A549 (cell line): ENCODE data around the gene FCN1. TPM values are rescaled to one million over a fixed set of nuclear protein-coding genes. Genes with fewer than 3 reads are reported as not detected.

Experiments
- ATAC-seq, 2 experiments: fragments of 200-7000 bp in 1 of 2; fragments of >200 bp in 1 of 2; cut with Nextera tagmentation in 1 of 2; cut with Tn5 transposase in 1 of 2; 3 replicates each; pipeline versions ENCODE4 v1.8.0 to v1.9.1; 2018 to 2020; ENCODE audit warnings: mild to moderate bottlenecking in 1 of 2, moderate library complexity in 1 of 2
- CTCF ChIA-PET: fragments of 300-600 bp; sonication (Branson Sonifier 250); formaldehyde crosslinking; extraction: SDS; loops from one replicate; lab custom pipeline; 2021; ENCODE audit warnings: antibody characterized with exemption, inconsistent platforms; lab: Yijun Ruan, JAX
- POLR2A ChIA-PET: fragments of 350-600 bp; formaldehyde crosslinking; extraction: SDS; loops from one replicate; lab custom pipeline; 2021; ENCODE audit warnings: antibody characterized with exemption, inconsistent platforms; lab: Yijun Ruan, JAX
- DNase-seq, 2 experiments: peaks; one replicate each; pipeline versions ENCODE4 v3.0.0 to v3.0.0-alpha.2; 2011 to 2016; ENCODE audit warnings: low read depth in 1 of 2, low spot score in 1 of 2
- FAIRE-seq: peaks from 2 replicates; lab custom pipeline; 2011; peaks lifted over from hg19 to GRCh38; lab: Jason Lieb, UNC
- H3K27ac ChIP-seq, 2 experiments: fragments of >200 bp; sonication (Bioruptor Twin); formaldehyde crosslinking; 3 replicates each; pipeline ENCODE4 v1.5.1; 2016 to 2017
- H3K4me1 ChIP-seq: fragments of >200 bp; sonication (Bioruptor Twin); formaldehyde crosslinking; 3 replicates; pipeline ENCODE4 v1.6.1; 2016
- H3K4me2 ChIP-seq: fragments of >200 bp; sonication (Bioruptor Twin); formaldehyde crosslinking; 3 replicates; pipeline ENCODE4 v1.6.1; 2016
- H3K4me3 ChIP-seq: fragments of >200 bp; sonication (Bioruptor Twin); formaldehyde crosslinking; 3 replicates; pipeline ENCODE4 v1.5.1; 2016
- H3K9me3 ChIP-seq: fragments of >200 bp; sonication (Bioruptor Twin); formaldehyde crosslinking; 3 replicates; pipeline ENCODE4 v1.6.1; 2016
- ATOH8 ChIP-seq: fragments of 250-450 bp; sonication (Bioruptor Pico); IDR thresholded peaks from 2 replicates; pipeline ENCODE4 v1.5.0; 2020; ENCODE audit warnings: low read depth, mild to moderate bottlenecking, moderate library complexity
- BHLHE40 ChIP-seq: IDR thresholded peaks from 2 replicates; pipeline ENCODE4 v1.6.1; 2012; ENCODE audit warnings: low read depth, low read length, inconsistent platforms
- E2F6 ChIP-seq: IDR thresholded peaks from 2 replicates; pipeline ENCODE4 v1.6.1; 2012; ENCODE audit warnings: low read depth, borderline replicate concordance
- EHF ChIP-seq: fragments of 250-450 bp; sonication (Bioruptor Pico); IDR thresholded peaks from 2 replicates; pipeline ENCODE4 v1.5.0; 2020; ENCODE audit warnings: mild to moderate bottlenecking
- EHMT2 ChIP-seq: fragments of 200-600 bp; sonication (generic); IDR thresholded peaks from 2 replicates; pipeline ENCODE4 v1.6.1; 2016; ENCODE audit warnings: antibody characterized with exemption, low read depth, mild to moderate bottlenecking, moderate library complexity
- EP300 ChIP-seq, 2 experiments: fragments of >200 bp; sonication (Bioruptor Twin); formaldehyde crosslinking; IDR thresholded peaks; 2 replicates in 1 of 2; 3 replicates in 1 of 2; pipeline ENCODE4 v1.6.1; 2016 to 2017
- ESRRA ChIP-seq: fragments of 150-350 bp; IDR thresholded peaks from 2 replicates; pipeline ENCODE4 v1.6.1; 2014; ENCODE audit warnings: mild to moderate bottlenecking, low read length, borderline replicate concordance
- FOSB ChIP-seq: fragments of 250-450 bp; sonication (Bioruptor Pico); IDR thresholded peaks from 2 replicates; pipeline ENCODE4 v1.5.0; 2020; ENCODE audit warnings: mild to moderate bottlenecking, moderate library complexity
- FOSL2 ChIP-seq, 2 experiments: fragments of 450-650 bp in 1 of 2; fragments of >200 bp in 1 of 2; sonication (Bioruptor Twin) in 1 of 2; formaldehyde crosslinking; IDR thresholded peaks; 2 replicates each; pipeline versions ENCODE4 v1.5.0 to v1.6.1; 2016 to 2020; ENCODE audit warnings: mild to moderate bottlenecking in 1 of 2, moderate library complexity in 1 of 2
- HEYL ChIP-seq: fragments of 250-450 bp; sonication (Bioruptor Pico); IDR thresholded peaks from 2 replicates; pipeline ENCODE4 v1.8.0; 2021; ENCODE audit warnings: mild to moderate bottlenecking, moderate library complexity
- HOXB5 ChIP-seq: fragments of 250-450 bp; sonication (Bioruptor Pico); IDR thresholded peaks from 2 replicates; pipeline ENCODE4 v1.5.0; 2020; ENCODE audit warnings: mild to moderate bottlenecking, moderate library complexity
- JUN ChIP-seq, 2 experiments: fragments of >200 bp; sonication (Bioruptor Twin); formaldehyde crosslinking; IDR thresholded peaks; 2 replicates in 1 of 2; 3 replicates in 1 of 2; pipeline ENCODE4 v1.6.1; 2016 to 2017
- JUNB ChIP-seq: fragments of >200 bp; sonication (Bioruptor Twin); formaldehyde crosslinking; IDR thresholded peaks from 2 replicates; pipeline ENCODE4 v1.6.1; 2016
- KDM1A ChIP-seq: fragments of 200-600 bp; sonication (generic); IDR thresholded peaks from 2 replicates; pipeline ENCODE4 v1.6.1; 2016; ENCODE audit warnings: low read depth, mild to moderate bottlenecking
- MAFK ChIP-seq: fragments of 450-650 bp; IDR thresholded peaks from 2 replicates; pipeline ENCODE4 v1.6.1; 2014; ENCODE audit not compliant: partially characterized antibody
- MYC ChIP-seq: IDR thresholded peaks from 2 replicates; pipeline ENCODE4 v1.6.1; 2012; ENCODE audit warnings: mild to moderate bottlenecking, inconsistent platforms, low read length, improper control_type of control experiment, borderline replicate concordance
- NFE2L2 ChIP-seq: fragments of 150-350 bp; conservative IDR thresholded peaks from 2 replicates; pipeline ENCODE4 v1.6.1; 2014; ENCODE audit warnings: low read length
- POLR2AphosphoS2 ChIP-seq: conservative IDR thresholded peaks from 2 replicates; pipeline ENCODE4 v1.6.1; 2012; ENCODE audit warnings: low read length, improper control_type of control experiment, inconsistent platforms
- RNF2 ChIP-seq: fragments of 200-600 bp; sonication (generic); IDR thresholded peaks from 2 replicates; pipeline ENCODE4 v1.6.1; 2016; ENCODE audit warnings: low read depth, mild to moderate bottlenecking, antibody characterized with exemption, moderate library complexity, borderline replicate concordance
- TFCP2L1 ChIP-seq: fragments of 250-450 bp; sonication (Bioruptor Pico); IDR thresholded peaks from 2 replicates; pipeline ENCODE4 v1.5.0; 2021; ENCODE audit warnings: mild to moderate bottlenecking
- USF2 ChIP-seq: fragments of 450-650 bp; IDR thresholded peaks from 2 replicates; pipeline ENCODE4 v1.6.1; 2014; ENCODE audit warnings: antibody characterized with exemption
- ZNF302 ChIP-seq: fragments of 250-450 bp; sonication (Bioruptor Pico); IDR thresholded peaks from 2 replicates; pipeline ENCODE4 v1.9.0; 2021; ENCODE audit warnings: inconsistent platforms, mild to moderate bottlenecking, moderate library complexity
- ZSCAN20 ChIP-seq: fragments of 250-450 bp; sonication (Bioruptor Pico); IDR thresholded peaks from 2 replicates; pipeline ENCODE4 v1.8.0; 2022; ENCODE audit warnings: mild to moderate bottlenecking, moderate library complexity
- WGBS: methylation state at CpG from one replicate; pipeline ENCODE4 v1.1.6; 2017; ENCODE audit errors: missing lambda C conversion rate; 5-methylcytosine and 5-hydroxymethylcytosine counted together
- polyA plus RNA-seq, 4 experiments: library from polyadenylated mRNA; depleted of rRNA in 3 of 4; stranded (reverse); fragments of >200 nt; fragmentation: RNase III in 1 of 4; extraction: RNeasy Plus Mini Kit Qiagen cat#74134 plus additional on column Dnase treatment in 1 of 4; gene quantifications; 2 replicates in 3 of 4; 3 replicates in 1 of 4; pipeline ENCODE4 v1.2.3, GENCODE V29; 2011 to 2017
- TF ChIP-seq, protein P1 (sequence below): fragments of >200 bp; sonication (Bioruptor Twin); formaldehyde crosslinking; IDR thresholded peaks from 3 replicates; pipeline ENCODE4 v1.6.1; 2016
- TF ChIP-seq, protein P2 (sequence below): fragments of >200 bp; sonication (Bioruptor Twin); formaldehyde crosslinking; IDR thresholded peaks from 2 replicates; pipeline ENCODE4 v1.6.1; 2016
- TF ChIP-seq, protein P3 (sequence below): IDR thresholded peaks from 2 replicates; pipeline ENCODE4 v1.6.1; 2012

Gene FCN1
- polyA plus RNA-seq, 2 of the 4 experiments (the other 2 are of a cell fraction) = not detected

DNA sequence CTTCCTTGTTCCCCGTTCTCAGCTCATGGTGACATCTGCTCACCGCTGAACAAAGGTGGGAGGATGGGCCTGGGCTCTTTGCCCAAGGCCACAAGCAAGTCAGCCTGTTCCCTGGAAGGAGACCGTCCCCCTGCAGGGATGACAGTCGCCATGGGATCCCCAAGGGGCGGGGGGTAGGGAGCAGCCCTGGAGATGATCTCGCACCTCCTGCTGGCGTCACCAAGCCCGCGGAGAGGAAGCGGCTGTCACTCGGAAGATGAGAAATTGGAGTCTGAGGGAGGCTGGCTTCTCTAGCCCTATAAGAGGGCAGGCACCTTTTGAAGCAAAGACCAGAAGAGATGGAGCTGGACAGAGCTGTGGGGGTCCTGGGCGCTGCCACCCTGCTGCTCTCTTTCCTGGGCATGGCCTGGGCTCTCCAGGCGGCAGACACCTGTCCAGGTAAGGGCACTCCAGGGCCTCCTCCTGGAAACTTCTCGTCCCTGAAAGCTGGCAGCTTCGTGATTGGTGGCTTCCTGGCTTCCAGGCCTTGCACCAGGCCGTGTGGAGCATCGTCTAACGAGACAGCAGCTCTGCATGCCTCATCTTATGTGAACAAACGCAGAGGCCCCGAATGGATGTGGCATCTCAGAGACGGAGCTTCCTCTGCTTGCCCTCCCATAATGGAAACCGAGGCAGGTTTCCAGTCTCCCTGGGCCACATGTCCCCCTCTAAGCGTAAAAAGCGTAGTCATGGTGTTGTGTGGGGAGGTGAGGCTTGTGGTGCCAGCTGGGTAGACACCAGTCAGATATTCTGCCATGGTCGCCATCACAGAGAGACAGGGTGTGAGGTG lies 37.0 kb downstream of the FCN1 start, which contains the start of gene FCN2:
Gene FCN2 (plus strand): TSS at position 327 of the 829 bp plus-strand sequence. CDS start 12 bp downstream, at position 339.
- no peak for ATAC-seq
- WGBS = 62% methylated on average over 16 of the region's 25 CpGs

DNA sequence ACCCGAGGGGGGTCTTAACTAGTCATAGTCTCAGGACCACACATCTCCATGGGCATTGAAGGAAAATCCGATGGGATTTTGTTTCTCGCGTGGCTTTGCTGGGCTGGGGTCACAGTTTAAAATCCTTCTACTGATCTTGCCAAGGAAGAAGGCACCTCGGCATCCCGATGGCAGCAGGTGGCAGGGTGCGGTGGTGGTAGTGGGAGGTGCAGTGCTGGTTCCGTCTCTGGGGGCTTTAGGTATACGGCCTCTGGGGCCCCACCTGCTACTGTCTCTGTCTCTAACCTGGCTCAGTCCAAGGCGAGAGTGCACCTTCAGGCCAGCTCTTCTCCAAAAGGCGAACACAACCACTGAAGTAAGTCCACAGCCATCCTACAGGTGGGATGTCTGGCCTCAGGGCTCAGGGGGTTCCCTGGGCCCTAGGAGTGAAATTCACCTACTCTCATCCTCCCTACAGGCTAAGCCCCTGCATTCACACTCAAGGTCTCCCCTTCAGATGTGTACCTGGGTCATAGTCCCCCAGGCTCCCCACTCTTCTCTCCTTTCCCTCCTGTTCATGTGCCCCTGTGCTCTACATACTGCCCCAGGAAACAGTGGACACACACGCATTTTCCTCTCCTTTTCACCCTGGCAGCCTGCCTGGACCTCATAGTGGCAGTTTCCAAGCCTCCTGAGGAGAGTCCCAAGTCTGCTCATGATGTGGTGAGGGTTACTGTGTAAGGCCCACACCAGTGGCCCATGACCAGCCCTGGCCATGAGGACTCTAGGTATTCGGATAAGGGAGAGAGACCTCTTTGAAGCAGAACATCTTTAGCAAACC lies 37.8 kb downstream of the FCN1 start:
- Histone ChIP-seq H3K4me1 (no peaks in the 10 kb centered on the region), H3K9me3 (no peaks in the 10 kb centered on the region), H3K27ac (no peak overlapping the region), H3K4me2 (no peak overlapping the region), H3K4me3 (no peak overlapping the region)
- WGBS = 52% methylated on average over 13 of the region's 13 CpGs
- ATAC-seq (no peak), DNase-seq (no peak), FAIRE-seq (no peak)
- CTCF ChIA-PET = interaction anchor here (1.4 kb wide), 1 partner anchor 9 kb away, joined by 4 read pairs; no protein-coding TSS in a partner anchor
- TF ChIP-seq USF2 (no peak), HOXB5 (no peak), BHLHE40 (no peak), ZNF302 (CRISPR knock-in tag) (no peak), ATOH8 (CRISPR knock-in tag) (no peak), KDM1A (no peak), EHMT2 (no peak), JUN (IDR thresholded peaks at IDR 0.05) (no peak), MYC (no peak), E2F6 (no peak), ESRRA (no peak)
- POLR2A ChIA-PET = no interaction called here

More for the DNA sequence above, 37.0 kb downstream of the FCN1 start, which contains the start of gene FCN2:
- Histone ChIP-seq H3K27ac (no peak within 1 kb of the TSS), H3K9me3 (no peaks in the 10 kb centered on the region), H3K4me1 (no peaks in the 10 kb centered on the region), H3K4me3 (no peak within 1 kb of the TSS), H3K4me2 (no peak within 1 kb of the TSS)
- no peak for TF ChIP-seq EP300 (IDR thresholded peaks at IDR 0.05)
- TF ChIP-seq, protein P1, sequence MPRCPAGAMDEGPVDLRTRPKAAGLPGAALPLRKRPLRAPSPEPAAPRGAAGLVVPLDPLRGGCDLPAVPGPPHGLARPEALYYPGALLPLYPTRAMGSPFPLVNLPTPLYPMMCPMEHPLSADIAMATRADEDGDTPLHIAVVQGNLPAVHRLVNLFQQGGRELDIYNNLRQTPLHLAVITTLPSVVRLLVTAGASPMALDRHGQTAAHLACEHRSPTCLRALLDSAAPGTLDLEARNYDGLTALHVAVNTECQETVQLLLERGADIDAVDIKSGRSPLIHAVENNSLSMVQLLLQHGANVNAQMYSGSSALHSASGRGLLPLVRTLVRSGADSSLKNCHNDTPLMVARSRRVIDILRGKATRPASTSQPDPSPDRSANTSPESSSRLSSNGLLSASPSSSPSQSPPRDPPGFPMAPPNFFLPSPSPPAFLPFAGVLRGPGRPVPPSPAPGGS = no peak
- FAIRE-seq = no peak
- CTCF ChIA-PET = interaction anchor here (1.4 kb wide), 1 partner anchor 10 kb away, joined by 4 read pairs; no protein-coding TSS in a partner anchor
- no peak for DNase-seq
- POLR2A ChIA-PET = no interaction called here

GRCh38 chr9:134877541-134877940 lies 40.2 kb downstream of the FCN1 start:
- FAIRE-seq (no peak), ATAC-seq (no peak), DNase-seq (no peak)
- no peak overlapping the region for H3K27ac ChIP-seq
- CTCF ChIA-PET = interaction anchor here (1.6 kb wide), 1 partner anchor 11 kb away, joined by 5 read pairs; no protein-coding TSS in a partner anchor
- POLR2A ChIA-PET = no interaction called here
- H3K4me1 ChIP-seq = no peaks in the 10 kb centered on the region
- no peak overlapping the region for H3K4me2 ChIP-seq
- no peaks in the 10 kb centered on the region for H3K9me3 ChIP-seq
- H3K4me3 ChIP-seq = no peak overlapping the region
- WGBS = 42% methylated on average over 4 of the region's 4 CpGs
- TF ChIP-seq ZSCAN20 (CRISPR knock-in tag) (no peak), EHF (CRISPR knock-in tag) (no peak), POLR2AphosphoS2 (no peak), JUNB (no peak), TFCP2L1 (CRISPR knock-in tag) (no peak), NFE2L2 (no peak), FOSB (CRISPR knock-in tag) (no peak), ATOH8 (CRISPR knock-in tag) (no peak), RNF2 (no peak), HEYL (CRISPR knock-in tag) (no peak), FOSL2 (IDR thresholded peaks at IDR 0.05) (no peak), FOSL2 (CRISPR knock-in tag; IDR thresholded peaks at IDR 0.05) (no peak), MAFK (no peak)
- TF ChIP-seq, protein P2, sequence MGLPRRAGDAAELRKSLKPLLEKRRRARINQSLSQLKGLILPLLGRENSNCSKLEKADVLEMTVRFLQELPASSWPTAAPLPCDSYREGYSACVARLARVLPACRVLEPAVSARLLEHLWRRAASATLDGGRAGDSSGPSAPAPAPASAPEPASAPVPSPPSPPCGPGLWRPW = no peak
- TF ChIP-seq, protein P3, sequence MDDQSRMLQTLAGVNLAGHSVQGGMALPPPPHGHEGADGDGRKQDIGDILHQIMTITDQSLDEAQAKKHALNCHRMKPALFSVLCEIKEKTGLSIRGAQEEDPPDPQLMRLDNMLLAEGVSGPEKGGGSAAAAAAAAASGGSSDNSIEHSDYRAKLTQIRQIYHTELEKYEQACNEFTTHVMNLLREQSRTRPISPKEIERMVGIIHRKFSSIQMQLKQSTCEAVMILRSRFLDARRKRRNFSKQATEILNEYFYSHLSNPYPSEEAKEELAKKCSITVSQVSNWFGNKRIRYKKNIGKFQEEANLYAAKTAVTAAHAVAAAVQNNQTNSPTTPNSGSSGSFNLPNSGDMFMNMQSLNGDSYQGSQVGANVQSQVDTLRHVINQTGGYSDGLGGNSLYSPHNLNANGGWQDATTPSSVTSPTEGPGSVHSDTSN = no peak
